ENCODE data around the gene DOP1A. TPM values are rescaled to one million over a fixed set of nuclear protein-coding genes. Genes with fewer than 3 reads are reported as not detected.

DOP1A gene
- total RNA-seq, 2 experiments from 2014 or later = 6.6 to 7.7 TPM

DNA sequence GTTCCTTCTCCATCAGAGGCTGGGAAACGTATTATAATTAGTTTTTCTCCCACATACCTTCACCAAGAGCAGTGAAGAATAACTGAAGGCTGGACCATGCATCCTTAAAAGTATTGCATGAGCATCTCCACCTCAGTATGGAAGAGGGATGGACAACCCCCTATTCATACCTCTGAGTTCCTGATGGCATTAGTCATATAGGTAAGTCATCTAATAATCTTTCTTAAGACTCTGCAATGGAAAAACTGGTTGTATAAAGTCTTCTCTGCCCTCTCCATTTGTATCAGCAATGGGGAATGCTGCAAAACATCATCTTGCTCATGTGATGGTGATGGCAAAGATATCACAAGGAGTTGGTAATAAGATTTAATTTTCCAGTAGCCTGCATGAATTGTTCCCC lies 101.1 kb downstream of the DOP1A start:
- intact Hi-C loops (cut with micrococcal nuclease) = no loop called here
- CTCF ChIA-PET = interaction anchor here (1.8 kb wide), 1 partner anchor 103 kb away, joined by 5 read pairs; the partner anchor contains the start of gene UBE3D
- Mint-ChIP-seq H3K27ac (no peak overlapping the region), H3K4me3 (no peak overlapping the region), H3K36me3 (ENCODE audit: low read depth) (peaks cover 36% of the 10 kb centered on the region), H3K9me3 (no peaks in the 10 kb centered on the region), H3K27me3 (no peaks in the 10 kb centered on the region), H3K4me1 (ENCODE audit: low read depth) (no peaks in the 10 kb centered on the region)
- TF ChIP-seq, protein P1, sequence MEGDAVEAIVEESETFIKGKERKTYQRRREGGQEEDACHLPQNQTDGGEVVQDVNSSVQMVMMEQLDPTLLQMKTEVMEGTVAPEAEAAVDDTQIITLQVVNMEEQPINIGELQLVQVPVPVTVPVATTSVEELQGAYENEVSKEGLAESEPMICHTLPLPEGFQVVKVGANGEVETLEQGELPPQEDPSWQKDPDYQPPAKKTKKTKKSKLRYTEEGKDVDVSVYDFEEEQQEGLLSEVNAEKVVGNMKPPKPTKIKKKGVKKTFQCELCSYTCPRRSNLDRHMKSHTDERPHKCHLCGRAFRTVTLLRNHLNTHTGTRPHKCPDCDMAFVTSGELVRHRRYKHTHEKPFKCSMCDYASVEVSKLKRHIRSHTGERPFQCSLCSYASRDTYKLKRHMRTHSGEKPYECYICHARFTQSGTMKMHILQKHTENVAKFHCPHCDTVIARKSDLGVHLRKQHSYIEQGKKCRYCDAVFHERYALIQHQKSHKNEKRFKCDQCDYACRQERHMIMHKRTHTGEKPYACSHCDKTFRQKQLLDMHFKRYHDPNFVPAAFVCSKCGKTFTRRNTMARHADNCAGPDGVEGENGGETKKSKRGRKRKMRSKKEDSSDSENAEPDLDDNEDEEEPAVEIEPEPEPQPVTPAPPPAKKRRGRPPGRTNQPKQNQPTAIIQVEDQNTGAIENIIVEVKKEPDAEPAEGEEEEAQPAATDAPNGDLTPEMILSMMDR (IDR thresholded peaks at IDR 0.05) = no peak
- no peak for DNase-seq
- no peak for ATAC-seq
- POLR2A ChIA-PET = no interaction called here

DNA sequence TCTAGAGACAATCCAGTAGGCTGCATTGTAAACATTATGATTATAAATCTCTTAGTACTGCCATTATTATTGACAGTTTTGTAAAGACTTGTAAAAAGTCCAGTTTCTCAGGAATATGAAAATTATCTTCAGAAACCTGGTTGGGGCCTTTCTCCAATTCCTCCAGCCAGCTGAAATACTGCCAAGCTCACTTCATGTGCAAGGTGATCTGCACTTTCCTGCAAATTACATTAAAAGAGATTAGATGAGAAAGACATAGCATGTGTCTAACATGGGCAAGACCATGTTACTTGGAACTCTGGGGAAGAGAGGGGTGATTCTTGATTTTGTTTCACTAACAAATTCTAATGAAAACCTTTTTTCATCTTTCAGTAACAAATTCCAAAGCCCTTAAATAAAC lies 101.6 kb downstream of the DOP1A start:
- Mint-ChIP-seq H3K27ac (no peak overlapping the region), H3K4me1 (ENCODE audit: low read depth) (no peaks in the 10 kb centered on the region), H3K27me3 (no peaks in the 10 kb centered on the region), H3K36me3 (ENCODE audit: low read depth) (peaks cover 36% of the 10 kb centered on the region), H3K9me3 (no peaks in the 10 kb centered on the region), H3K4me3 (no peak overlapping the region)
- CTCF ChIA-PET = interaction anchor here (1.3 to 6.6 kb wide), 2 partner anchors 20 to 103 kb away, joined by 3 to 35 read pairs; partner anchors contain the start of genes DOP1A and UBE3D
- POLR2A ChIA-PET = no interaction called here
- TF ChIP-seq, protein P1 (IDR thresholded peaks at IDR 0.05) = no peak
- intact Hi-C loops (cut with micrococcal nuclease) = no loop called here
- DNase-seq (no peak), ATAC-seq (no peak)

DNA sequence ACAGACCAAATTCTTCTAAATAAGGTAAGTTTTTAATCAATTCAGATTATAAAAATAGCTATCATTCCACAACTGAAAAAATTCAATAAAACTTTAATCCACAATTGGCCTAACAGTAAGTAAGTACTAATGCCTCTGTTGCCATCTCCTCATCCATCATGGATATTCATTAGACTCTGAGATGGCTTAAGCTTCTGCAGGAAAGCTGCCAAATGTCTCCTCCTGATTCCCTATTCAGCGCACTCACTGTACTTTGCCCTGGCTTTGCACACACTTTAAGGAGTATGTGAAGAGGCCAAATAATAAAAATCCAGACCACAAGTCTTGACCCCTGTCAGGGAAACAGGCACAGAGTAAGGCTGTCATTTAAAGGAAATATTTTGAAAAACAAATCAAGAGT lies 102.0 kb downstream of the DOP1A start:
- Mint-ChIP-seq H3K27ac (no peak overlapping the region), H3K4me1 (ENCODE audit: low read depth) (no peaks in the 10 kb centered on the region)
- CTCF ChIA-PET = interaction anchor here (0.6 to 6.6 kb wide), 4 partner anchors 13 to 103 kb away, joined by 3 to 35 read pairs (median 4); partner anchors contain the start of genes DOP1A and UBE3D

DNA sequence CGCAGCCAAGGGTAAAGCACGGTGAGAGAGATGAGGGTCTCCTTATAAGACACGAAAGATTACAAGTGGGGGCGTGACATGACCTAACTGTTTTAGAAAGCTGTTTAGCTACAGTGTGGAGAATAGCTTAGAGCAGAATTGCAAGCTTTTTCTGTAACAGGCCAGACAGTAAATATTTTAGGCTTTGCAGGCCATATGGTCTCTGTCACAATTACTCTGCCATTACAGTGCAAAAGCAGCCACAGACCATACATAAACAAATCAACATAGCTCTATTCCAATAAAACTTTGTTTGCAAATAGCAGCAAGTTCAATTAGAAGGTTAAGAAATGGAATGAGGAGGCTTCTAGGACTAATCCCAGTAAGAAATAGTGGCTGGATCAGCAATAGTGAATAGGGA lies 108.8 kb downstream of the DOP1A start:
- H3K4me3 Mint-ChIP-seq = no peak overlapping the region
- no peaks in the 10 kb centered on the region for H3K4me1 Mint-ChIP-seq (ENCODE audit: low read depth)
- H3K27ac Mint-ChIP-seq = peak overlapping the region; percentile 73
- TF ChIP-seq, protein P1 (IDR thresholded peaks at IDR 0.05) = no peak
- H3K27me3 Mint-ChIP-seq = no peaks in the 10 kb centered on the region
- ATAC-seq = no peak
- H3K9me3 Mint-ChIP-seq = no peaks in the 10 kb centered on the region
- H3K36me3 Mint-ChIP-seq (ENCODE audit: low read depth) = peaks cover 26% of the 10 kb centered on the region
- no peak for DNase-seq
- CTCF ChIA-PET = interaction anchor here (2.0 kb wide), 1 partner anchor 109 kb away, joined by 7 read pairs; the partner anchor contains the start of gene DOP1A
- intact Hi-C loops (cut with micrococcal nuclease) = no loop called here
- POLR2A ChIA-PET = no interaction called here

More for the DNA sequence above, 102.0 kb downstream of the DOP1A start:
- Mint-ChIP-seq H3K36me3 (ENCODE audit: low read depth) (peaks cover 38% of the 10 kb centered on the region), H3K27me3 (no peaks in the 10 kb centered on the region), H3K4me3 (no peak overlapping the region), H3K9me3 (no peaks in the 10 kb centered on the region)
- intact Hi-C loops (cut with micrococcal nuclease) = no loop called here
- ATAC-seq = no peak
- TF ChIP-seq, protein P1 (IDR thresholded peaks at IDR 0.05) = no peak
- POLR2A ChIA-PET = no interaction called here
- no peak for DNase-seq

DNA sequence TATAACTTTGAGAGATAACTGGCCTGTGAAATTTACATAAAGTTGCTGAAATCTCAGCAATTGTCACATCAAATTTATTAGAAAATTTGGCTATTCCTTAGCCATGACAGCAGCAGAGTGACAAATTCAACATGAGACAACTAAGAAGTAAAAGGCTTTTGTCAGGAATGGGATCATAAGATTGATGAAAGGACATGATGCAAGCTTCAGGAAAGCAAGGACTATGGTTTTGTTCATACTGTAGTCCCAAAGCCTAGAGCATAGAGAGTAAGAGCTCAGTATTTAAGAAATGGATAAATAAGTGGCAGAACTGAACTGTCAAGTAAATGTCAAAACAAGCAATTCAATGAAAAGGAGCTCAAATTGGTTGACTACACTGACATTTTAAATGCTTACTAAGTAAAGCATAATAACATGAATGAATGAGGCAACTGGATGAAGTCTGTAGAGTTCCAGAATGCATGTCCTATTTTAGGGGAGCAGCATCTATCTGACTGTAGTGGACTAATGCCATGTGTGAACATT lies 113.0 kb downstream of the DOP1A start:
- Mint-ChIP-seq H3K27ac (no peak overlapping the region), H3K4me1 (ENCODE audit: low read depth) (peaks cover 3% of the 10 kb centered on the region), H3K4me3 (no peak overlapping the region), H3K36me3 (ENCODE audit: low read depth) (peaks cover 52% of the 10 kb centered on the region), H3K27me3 (no peaks in the 10 kb centered on the region), H3K9me3 (no peaks in the 10 kb centered on the region)
- ChIA-PET POLR2A (interaction anchor here (1.0 kb wide), 1 partner anchor 15 kb away, joined by 3 read pairs; no protein-coding TSS in a partner anchor), CTCF (interaction anchor here (2.0 kb wide), 1 partner anchor 115 kb away, joined by 4 read pairs; the partner anchor contains the start of gene UBE3D)
- DNase-seq = no peak
- no peak for ATAC-seq
- TF ChIP-seq, protein P1 (IDR thresholded peaks at IDR 0.05) = no peak
- intact Hi-C loops (cut with micrococcal nuclease) = no loop called here
